VCaP (cell line): ENCODE measurements around the gene IL17RD.

Experiments
- H3K27ac ChIP-seq: fragments of 450-650 bp; 2 replicates; pipeline ENCODE4 v1.5.1; 2017
- TF ChIP-seq, protein P1 (sequence below): fragments of 450-650 bp; conservative IDR thresholded peaks from 2 replicates; pipeline ENCODE4 v1.5.1; 2017; ENCODE audit warnings: mild to moderate bottlenecking, moderate library complexity

Gene IL17RD

DNA sequence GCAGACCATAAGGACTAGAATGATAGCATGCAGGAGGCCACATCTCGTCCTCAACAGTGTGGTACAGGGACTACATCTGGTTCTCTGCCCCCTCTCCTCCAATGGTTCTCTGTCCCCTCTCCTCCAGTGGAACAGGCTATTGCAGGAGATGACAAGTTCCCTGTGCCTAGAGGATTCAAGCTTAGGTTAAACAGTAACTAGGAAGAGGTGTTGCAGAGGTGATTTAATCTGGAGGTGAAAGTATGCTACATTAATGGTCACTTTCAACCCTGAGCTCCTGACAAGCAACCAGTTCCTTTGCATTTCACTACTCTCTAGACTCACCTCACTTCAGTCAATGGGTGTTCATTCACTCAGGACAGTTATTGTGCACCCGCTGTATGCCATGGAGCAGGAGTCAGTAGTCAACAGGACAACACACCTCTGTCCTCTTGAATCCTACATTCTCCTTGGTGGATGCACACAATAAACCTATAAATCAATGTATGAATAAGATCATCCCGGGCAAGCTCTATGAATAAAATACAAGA lies 88.7 kb downstream of the IL17RD start:
- no peak overlapping the region for H3K27ac ChIP-seq
- TF ChIP-seq, protein P1, sequence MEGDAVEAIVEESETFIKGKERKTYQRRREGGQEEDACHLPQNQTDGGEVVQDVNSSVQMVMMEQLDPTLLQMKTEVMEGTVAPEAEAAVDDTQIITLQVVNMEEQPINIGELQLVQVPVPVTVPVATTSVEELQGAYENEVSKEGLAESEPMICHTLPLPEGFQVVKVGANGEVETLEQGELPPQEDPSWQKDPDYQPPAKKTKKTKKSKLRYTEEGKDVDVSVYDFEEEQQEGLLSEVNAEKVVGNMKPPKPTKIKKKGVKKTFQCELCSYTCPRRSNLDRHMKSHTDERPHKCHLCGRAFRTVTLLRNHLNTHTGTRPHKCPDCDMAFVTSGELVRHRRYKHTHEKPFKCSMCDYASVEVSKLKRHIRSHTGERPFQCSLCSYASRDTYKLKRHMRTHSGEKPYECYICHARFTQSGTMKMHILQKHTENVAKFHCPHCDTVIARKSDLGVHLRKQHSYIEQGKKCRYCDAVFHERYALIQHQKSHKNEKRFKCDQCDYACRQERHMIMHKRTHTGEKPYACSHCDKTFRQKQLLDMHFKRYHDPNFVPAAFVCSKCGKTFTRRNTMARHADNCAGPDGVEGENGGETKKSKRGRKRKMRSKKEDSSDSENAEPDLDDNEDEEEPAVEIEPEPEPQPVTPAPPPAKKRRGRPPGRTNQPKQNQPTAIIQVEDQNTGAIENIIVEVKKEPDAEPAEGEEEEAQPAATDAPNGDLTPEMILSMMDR, result no peak

DNA sequence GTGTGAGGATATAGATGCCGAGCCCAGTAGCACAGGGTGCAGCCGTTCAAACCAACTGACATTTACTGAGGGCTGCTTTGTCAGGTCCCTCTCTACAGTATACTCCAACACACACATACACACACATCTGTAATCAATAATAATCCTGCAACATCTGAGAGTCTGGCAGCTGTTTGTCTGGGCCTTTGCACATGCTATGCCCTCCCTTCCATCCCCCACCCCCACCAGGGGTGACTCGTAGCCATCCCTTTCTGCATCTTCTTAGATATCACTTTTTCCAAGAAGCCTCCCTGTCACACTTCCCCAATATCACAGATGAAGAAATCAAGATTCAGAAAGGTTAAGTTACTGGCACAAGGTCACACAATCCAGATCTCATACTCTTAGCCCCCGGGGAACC lies 91.0 kb downstream of the IL17RD start:
- H3K27ac ChIP-seq, result no peak overlapping the region
- TF ChIP-seq, protein P1, result no peak

DNA sequence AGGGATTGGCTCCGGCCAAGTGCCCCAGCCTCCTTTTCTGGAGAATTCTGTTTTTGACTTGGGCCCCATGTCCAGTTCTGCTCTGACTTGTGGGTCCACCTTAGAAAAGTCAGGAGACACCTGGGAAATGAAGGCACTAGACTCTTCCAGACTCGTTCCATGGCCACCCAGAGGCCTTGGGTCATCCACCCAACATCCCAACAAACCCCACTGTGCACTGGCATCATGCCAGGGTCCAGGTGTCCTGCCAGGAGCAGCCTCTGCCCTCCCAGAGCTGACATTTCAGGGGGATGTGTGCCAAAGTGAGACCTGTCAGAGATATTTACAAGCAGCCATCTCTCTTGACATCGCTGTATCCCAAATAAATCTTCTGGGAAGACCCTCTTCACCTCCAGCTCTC lies 91.5 kb downstream of the IL17RD start:
- TF ChIP-seq, protein P1, result no peak
- no peak overlapping the region for H3K27ac ChIP-seq

DNA sequence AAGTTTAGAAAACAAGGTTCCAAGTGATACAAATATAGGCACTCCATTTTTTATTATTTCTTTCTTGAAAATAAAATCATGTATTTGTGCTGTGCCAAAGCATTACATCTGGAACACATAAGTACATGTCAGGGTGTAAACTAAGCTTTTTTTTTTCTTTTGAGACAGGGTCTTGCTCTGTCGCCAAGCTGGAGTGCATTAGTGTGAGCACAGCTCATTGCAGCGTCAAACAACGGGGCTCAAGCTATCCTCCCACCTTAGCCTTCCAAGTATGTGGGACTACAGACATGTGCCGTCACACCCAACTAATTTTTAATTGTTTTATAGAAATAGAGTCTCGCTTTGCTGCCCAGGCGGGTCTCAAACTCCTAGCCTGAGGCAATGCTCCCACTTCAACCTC lies 95.7 kb downstream of the IL17RD start:
- H3K27ac ChIP-seq, result no peak overlapping the region
- TF ChIP-seq, protein P1, result no peak

DNA sequence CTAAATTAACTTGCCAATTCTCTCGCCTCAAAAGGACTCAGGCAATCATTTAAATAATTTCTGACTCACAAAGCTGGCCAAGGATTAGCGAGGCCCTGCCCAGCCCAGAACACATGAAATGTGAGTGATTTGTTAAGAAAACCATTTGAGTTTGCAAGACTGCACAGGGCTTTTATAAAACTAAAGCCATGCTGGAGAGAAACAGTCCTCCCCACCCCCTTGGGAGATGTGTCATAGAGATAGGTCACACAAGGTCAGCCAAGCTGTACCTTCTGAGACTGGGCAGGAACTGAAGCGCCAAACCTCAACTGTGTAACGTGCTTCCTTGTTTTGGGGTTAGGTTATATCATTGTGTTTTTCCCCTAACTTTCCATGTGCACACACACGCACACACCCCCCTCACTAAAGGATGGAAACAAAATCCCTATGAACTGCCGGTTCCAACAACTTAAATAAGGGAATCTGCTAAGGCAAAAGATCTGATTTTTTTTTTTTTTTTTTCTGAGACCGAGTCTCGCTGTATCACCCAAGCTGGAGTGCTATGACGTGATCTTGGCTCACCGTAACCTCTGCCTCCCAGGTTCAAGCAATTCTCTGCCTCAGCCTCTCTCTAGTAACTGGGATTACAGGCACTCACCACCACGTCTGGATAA lies 96.6 kb downstream of the IL17RD start:
- TF ChIP-seq, protein P1, result no peak
- no peak overlapping the region for H3K27ac ChIP-seq

DNA sequence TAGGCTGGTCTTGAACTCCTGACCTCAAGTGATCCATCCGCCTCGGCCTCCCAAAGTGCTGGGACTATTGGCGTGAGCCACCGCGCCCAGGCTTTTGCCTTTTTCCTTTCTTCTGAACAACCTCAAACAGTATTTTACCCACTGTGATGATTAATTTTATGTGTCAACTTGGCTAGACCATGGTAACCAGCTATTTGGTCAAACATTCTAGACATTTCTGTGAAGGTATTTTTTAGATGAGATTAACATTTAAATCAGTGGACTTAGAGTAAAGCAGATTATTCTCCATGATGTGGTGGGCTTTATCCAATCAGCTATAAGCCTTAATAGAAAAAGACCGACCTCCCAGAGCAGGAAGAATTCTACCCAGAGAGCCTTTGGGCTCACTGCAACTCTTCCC lies 98.7 kb downstream of the IL17RD start:
- TF ChIP-seq, protein P1, result no peak
- no peak overlapping the region for H3K27ac ChIP-seq

DNA sequence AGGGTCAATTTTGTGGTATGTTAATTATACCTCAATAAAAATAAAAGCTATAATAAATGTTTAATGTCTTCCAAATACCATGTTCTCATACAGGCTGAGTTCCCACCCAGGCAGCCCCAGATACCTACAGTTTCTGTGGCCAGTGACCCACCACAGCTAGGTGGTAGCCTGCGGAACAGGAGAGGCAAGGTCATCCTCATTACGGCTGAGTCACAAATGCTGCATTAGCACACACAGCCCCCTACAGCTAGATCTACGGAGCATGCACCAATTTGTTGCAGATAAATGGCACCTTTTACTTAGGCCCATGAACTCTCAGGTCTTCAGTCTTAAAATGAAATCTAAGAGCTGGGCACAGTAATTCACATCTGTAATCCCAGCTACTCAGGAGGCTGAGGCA lies 99.6 kb downstream of the IL17RD start:
- TF ChIP-seq, protein P1, result no peak
- no peak overlapping the region for H3K27ac ChIP-seq
